GM04503 (cell line): Measurements from ENCODE around the gene C18orf32.
"Not testable (repeated sequence)": the region's sequence is repeated elsewhere in the genome, so short reads cannot be mapped to it uniquely, and the experiment has no call there.

Source experiments
- DNase-seq: peaks from one replicate; pipeline ENCODE4 v3.0.0-alpha.2; 2012; ENCODE audit warnings: low read depth

The C18orf32 gene

GRCh38 chr18:49486953-49487710 is at the start of gene C18orf32:
Gene C18orf32, minus strand, starts transcription at chr18:49487234. Its CDS starts 3,486 bp downstream, at chr18:49483748.
- peak; percentile 55 for DNase-seq

- DNase-seq: no peak
Observed at GRCh38 chr18:49534846-49535601, 48.0 kb upstream of the C18orf32 start.

GRCh38 chr18:49531678-49532153 is 44.7 kb upstream of the C18orf32 start:
- no peak for DNase-seq

- DNase-seq: no peak
Observed at GRCh38 chr18:49529596-49529995, 42.6 kb upstream of the C18orf32 start.

- DNase-seq: no peak
Observed at GRCh38 chr18:49527631-49528327, 40.7 kb upstream of the C18orf32 start.

GRCh38 chr18:49525981-49526380 is 38.9 kb upstream of the C18orf32 start:
- no peak for DNase-seq

- DNase-seq: no peak
Observed at GRCh38 chr18:49524951-49525350, 37.9 kb upstream of the C18orf32 start.

GRCh38 chr18:49524349-49524748 is 37.3 kb upstream of the C18orf32 start:
- no peak for DNase-seq

- not testable (repeated sequence) for DNase-seq
Observed at GRCh38 chr18:49523580-49524093, 36.6 kb upstream of the C18orf32 start.

- DNase-seq: no peak
Observed at GRCh38 chr18:49521216-49521835, 34.3 kb upstream of the C18orf32 start.

- DNase-seq: no peak
Observed at GRCh38 chr18:49520661-49521145, 33.7 kb upstream of the C18orf32 start.

GRCh38 chr18:49519101-49519971 is 32.3 kb upstream of the C18orf32 start:
- DNase-seq: no peak

GRCh38 chr18:49517483-49517882 is 30.4 kb upstream of the C18orf32 start:
- DNase-seq: no peak

GRCh38 chr18:49515516-49515915 is 28.5 kb upstream of the C18orf32 start:
- no peak for DNase-seq

GRCh38 chr18:49515003-49515402 is 28.0 kb upstream of the C18orf32 start:
- DNase-seq: not testable (repeated sequence)

GRCh38 chr18:49514577-49514976 is 27.5 kb upstream of the C18orf32 start:
- DNase-seq: no peak

GRCh38 chr18:49512876-49513275 is 25.8 kb upstream of the C18orf32 start:
- DNase-seq: not testable (repeated sequence)

- DNase-seq: no peak
Observed at GRCh38 chr18:49510393-49511115, 23.5 kb upstream of the C18orf32 start.

- not testable (repeated sequence) for DNase-seq
Observed at GRCh38 chr18:49506438-49506837, 19.4 kb upstream of the C18orf32 start.

GRCh38 chr18:49503931-49504330 is 16.9 kb upstream of the C18orf32 start:
- DNase-seq: no peak
